NCI-H2081 treated with DMSO at 0.1 percent for 48 hours (cell line): Measurements from ENCODE around the gene MPP2.
"Not testable (repeated sequence)": the region's sequence is repeated elsewhere in the genome, so short reads cannot be mapped to it uniquely, and the experiment has no call there.

Experiments used
- DNase-seq: peaks from one replicate; lab custom pipeline; 2025; lab: John Stamatoyannopoulos, UW

MPP2 gene

GRCh38 chr17:43846221-43846712 lies 61.1 kb downstream of the MPP2 start:
- DNase-seq, result peak; percentile 10

DNA sequence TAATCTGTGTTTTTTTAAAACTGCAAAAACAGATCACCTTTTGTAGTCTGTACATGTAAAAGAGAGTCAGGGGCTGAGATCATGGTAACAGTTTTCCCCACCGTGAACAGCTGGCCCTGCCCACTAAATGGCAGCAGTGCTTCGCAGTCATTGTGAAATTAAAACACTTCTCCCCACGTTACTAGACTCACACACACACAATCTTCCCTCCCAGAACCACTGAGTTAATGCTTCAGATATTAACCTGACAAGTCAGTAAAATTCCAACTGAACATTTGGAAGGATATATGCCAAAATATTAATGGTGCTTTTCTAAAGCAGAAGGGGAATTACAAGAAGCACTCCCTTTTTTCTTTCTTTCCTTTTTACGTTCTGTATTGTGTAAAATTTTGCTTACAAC lies 61.6 kb downstream of the MPP2 start:
- DNase-seq, result no peak

DNA sequence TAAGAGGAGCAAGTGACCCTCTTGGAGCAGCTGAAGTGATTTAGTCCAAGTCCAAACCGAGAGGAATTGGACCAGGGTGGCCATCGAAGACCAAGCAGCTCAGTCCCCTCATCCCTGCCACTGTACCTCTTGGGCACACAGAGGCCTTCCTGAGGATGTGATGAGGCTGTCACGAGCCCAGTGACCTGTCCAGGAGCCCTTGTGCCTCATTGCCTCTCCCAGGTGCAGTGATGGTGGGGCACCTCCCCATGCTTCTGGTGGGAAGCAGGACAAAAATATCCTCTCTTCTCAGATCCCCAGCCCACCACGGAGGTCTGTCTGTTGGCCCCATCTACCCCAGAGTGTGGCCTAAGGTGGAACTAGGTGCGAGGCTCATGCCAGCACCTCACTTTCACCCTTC lies 63.1 kb downstream of the MPP2 start:
- DNase-seq, result no peak

- DNase-seq, result no peak
Observed at GRCh38 chr17:43842975-43843325, 64.4 kb downstream of the MPP2 start.

DNA sequence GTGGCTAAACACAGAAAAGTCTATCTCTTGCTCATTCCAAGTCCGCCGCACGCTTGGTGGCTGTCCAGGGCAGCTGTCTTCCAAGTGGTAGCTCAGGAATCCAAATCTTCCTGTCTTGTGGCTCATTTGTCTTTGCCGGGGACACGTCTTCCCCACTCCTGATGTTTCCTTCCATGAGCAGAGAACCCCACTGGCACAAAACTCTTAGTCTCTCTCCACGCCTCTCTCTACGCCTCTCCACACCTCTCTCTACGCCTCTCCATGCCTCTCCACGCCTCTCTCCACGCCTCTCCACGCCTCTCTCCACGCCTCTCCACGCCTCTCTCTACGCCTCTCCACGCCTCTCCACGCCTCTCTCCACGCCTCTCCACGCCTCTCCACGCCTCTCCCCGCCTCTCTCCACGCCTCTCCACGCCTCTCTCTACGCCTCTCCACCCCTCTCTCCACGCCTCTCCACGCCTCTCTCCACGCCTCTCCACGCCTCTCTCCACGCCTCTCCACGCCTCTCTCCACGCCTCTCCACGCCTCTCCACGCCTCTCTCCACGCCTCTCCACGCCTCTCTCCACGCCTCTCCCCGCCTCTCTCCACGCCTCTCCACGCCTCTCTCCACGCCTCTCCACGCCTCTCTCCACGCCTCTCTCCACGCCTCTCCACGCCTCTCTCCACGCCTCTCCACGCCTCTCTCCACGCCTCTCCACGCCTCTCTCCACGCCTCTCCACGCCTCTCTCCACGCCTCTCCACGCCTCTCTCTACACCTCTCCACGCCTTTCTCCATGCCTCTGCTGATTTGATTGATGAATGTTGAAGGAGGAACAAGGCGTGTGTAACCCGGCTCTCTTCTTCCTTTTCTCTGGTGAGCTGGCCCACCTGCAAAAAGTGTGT lies 65.0 kb downstream of the MPP2 start:
- DNase-seq, result not testable (repeated sequence)

DNA sequence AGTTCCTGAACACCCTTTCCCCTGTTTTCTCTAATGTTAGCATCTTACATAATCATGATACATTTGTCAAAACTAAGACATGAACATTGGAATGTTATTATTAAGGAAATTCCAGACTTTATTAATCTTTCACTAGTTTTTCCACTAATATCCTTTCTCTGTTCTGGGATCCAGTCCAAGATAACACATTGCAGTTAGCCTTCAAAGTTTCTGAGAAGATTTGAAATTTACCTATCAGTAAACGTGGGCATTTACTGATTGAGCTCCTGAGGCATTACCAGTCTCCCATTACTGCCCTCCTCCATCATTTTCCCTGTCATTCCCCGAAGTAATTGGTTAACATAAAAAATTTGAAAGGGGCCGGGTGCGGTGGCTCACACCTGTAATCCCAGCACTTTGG lies 66.1 kb downstream of the MPP2 start:
- no peak for DNase-seq

GRCh38 chr17:43840814-43841213 lies 66.5 kb downstream of the MPP2 start:
- no peak for DNase-seq

DNA sequence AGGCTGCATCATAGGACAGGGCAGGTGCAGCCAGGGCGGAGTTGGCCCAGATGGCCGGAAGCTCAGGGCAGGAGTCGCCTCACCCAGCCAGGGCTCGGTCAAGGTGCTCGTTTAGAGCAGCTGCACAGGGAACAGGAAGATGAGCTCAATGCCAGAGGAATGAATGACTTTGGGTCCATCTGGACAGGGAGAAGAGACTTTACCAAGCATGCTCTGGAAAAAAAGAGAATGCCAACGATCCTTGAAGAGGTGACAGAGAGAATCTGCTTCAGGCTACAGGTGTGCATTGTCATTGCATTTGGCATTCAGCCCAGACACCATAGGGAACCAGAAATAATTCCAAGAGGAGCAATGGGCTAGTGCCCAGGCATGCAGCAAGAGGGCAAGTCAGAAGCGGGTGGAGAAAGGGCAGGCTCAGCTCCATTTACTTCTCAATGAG lies 67.6 kb downstream of the MPP2 start:
- DNase-seq, result peak; percentile 88

GRCh38 chr17:43834106-43834505 lies 73.2 kb downstream of the MPP2 start:
- DNase-seq, result no peak

- no peak for DNase-seq
Observed at GRCh38 chr17:43832976-43833829, 74.1 kb downstream of the MPP2 start, which contains the start of gene MPP3. Gene MPP3 (minus strand): TSS chr17:43833146. CDS start chr17:43831906, 1,240 bp downstream.

GRCh38 chr17:43832168-43832975 lies 75.0 kb downstream of the MPP2 start:
- no peak for DNase-seq

- no peak for DNase-seq
Observed at GRCh38 chr17:43831633-43832032, 75.7 kb downstream of the MPP2 start.

DNA sequence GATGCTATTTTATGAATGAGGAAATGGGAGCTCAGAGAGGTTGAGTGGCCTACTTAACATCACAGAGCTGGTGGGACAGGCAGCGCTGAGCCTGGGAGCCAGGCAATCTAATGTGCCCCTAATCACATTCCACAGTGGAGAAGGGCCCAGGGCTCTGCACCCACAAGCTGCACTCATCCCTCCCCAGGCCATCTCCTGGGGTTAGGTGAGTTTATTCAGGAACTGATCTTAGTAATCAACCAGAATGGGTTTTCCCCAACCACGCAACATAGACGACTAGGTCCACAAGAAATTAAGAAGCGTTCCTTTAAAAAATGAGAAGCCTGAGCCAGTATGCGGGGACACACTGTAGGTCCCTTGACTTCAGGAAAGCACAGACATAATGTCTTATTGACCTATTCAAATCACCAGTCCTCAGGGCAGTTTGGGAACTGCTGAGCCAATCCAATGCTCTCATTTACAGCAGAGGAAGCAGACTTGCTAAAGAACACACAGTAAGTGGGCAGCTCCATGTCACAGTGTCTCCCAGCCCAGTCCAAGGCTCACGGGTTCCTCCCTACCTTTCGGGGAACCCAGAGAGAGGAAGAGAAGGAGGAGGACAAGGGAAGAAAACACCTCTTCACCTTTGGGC lies 76.7 kb downstream of the MPP2 start:
- DNase-seq, result no peak

- no peak for DNase-seq
Observed at GRCh38 chr17:43829738-43830137, 77.6 kb downstream of the MPP2 start.

DNA sequence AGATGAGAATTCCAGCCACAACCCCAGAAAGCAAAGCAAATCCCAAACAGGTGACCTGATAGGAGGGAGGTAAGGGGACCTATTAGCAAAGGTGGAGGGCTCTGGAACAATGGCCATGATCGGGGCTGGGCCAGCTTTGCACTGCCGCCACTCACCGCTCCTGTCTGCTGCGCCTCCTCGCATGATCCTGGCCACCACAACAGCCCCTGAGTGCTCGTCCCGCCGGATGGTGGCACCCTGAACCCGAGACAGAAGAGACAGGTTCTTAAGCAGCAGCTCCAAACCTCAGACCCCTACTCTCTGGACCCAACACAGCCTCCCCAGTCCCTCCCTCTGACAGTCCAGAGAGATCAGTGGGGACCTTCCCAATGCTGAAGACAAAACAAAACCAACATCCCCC lies 79.7 kb downstream of the MPP2 start:
- DNase-seq, result no peak

- no peak for DNase-seq
Observed at GRCh38 chr17:43826206-43826605, 81.1 kb downstream of the MPP2 start.

DNA sequence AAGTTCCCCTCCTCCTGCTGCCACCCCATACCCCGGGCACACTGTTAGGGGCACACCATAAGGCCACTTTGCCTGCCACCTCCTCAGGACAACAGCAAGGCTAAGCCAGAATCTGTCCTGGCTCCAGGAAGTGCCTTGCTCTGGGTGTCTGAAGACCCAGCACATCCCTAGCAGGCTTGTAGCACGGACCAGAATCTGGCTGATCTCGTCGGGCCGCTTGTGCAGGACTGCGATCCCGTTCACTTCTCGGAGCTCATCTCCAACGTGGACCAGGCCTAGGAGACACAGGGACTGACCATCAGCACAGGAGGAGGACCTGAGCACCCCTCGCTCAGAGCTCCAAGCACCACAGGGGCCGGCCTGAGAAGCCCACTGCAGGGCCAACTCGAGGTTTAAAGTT lies 81.8 kb downstream of the MPP2 start:
- DNase-seq, result no peak
